Erythroblast (primary cell): Measurements from ENCODE around the gene ARL8B.

Experiments used
- GATA1 ChIP-seq: IDR thresholded peaks from 2 replicates; pipeline ENCODE4 v1.6.1; 2011; ENCODE audit warnings: low read depth, mild to moderate bottlenecking, control low read depth, low read length, moderate library complexity
- POLR2A ChIP-seq: IDR thresholded peaks from 2 replicates; pipeline ENCODE4 v1.6.1; 2011; ENCODE audit warnings: mild to moderate bottlenecking, low read length

GRCh38 chr3:5144316-5144994, 22.4 kb downstream of the ARL8B start:
- no peak for TF ChIP-seq POLR2A
- TF ChIP-seq GATA1 = no peak
